Measurements from ENCODE around the gene HOXC11. TPM values are rescaled to one million over a fixed set of nuclear protein-coding genes. Genes with fewer than 3 reads are reported as not detected.

HOXC11 gene
- total RNA-seq, 2 experiments from 2014 or later: not detected

DNA sequence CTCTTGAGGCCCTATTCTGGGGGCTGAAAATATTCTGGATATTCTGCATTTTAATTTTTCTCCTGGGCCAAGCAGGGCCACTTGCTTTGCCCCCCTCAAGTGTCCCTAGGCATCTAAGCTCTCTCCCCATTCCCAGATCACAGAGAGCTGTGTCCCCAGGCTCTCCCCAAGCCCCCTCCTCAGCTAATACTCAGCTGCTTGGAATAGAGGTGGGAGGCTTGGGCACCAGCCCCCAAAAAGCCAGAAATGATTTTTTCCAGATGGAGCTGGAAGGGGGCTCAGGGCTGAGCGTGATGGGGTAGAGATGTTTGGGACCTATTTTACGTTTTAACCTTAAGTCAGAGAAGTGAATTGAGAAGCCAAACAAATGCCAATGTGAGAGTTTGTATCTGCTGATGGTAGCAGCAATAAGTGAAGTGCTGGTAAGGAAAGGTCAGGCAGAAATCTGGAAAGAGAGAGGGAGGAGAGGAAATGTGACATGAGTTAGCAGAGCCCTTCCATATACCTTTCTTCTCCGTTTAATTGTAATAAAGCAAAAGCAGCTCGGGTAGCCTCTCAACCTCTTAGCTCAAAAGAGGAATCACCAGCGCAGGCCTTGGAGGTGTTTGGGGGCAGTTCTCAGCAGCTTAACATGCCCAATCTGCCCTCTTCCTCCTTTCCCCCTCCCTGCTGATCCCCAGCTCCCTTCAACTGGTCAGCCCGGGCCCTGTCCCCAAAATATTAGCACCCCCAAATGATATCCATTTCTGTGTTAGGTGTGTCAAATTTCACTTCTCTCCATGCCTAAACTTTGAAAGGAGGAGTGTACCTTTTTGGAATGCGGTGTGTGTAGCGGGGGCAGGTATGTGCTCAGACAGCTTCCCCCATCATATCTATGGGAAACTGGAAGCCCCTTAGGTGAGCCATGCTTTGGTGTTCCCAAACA lies 50.3 kb downstream of the HOXC11 start:
- no peaks in the 10 kb centered on the region for H3K36me3 Mint-ChIP-seq
- H3K27me3 Mint-ChIP-seq: peaks cover 69% of the 10 kb centered on the region
- H3K9me3 Mint-ChIP-seq: no peaks in the 10 kb centered on the region
- no peak overlapping the region for H3K4me3 Mint-ChIP-seq
- ChIA-PET POLR2A (no interaction called here), CTCF (interaction anchor here (0.6 to 2.7 kb wide), 8 partner anchors 9 to 191 kb away, joined by 3 to 24 read pairs (median 6); partner anchors contain the start of genes HOXC5 and HOXC8)
- H3K27ac Mint-ChIP-seq: no peak overlapping the region
- DNase-seq: no peak
- H3K4me1 Mint-ChIP-seq (ENCODE audit: low read depth): peaks cover 5% of the 10 kb centered on the region
- intact Hi-C loops (cut with micrococcal nuclease): no loop called here

DNA sequence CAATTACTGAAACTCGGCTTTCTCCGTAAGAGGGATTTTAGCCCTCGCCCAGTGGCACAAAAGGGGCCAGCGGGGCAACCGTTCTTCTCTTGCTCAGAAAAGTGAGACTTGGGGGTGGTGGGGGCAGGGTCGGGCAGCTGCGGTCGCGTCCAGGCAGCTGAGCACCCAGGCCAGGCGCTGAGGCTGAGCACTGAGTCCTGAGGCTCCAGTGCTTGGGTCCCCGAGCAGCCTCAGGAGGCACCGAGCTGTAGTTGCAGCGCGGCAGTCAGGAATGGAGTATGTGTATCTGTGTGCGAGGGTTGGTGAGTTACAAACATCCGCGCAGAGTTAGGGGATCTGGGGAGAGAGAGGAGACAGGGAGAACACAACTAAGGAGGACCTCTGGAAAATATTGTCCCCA lies 51.2 kb downstream of the HOXC11 start:
- no peaks in the 10 kb centered on the region for H3K36me3 Mint-ChIP-seq
- DNase-seq: no peak
- POLR2A ChIA-PET: no interaction called here
- no peak overlapping the region for H3K27ac Mint-ChIP-seq
- CTCF ChIA-PET: interaction anchor here (1.0 to 2.7 kb wide), 6 partner anchors 8 to 190 kb away, joined by 3 to 24 read pairs (median 6); partner anchors contain the start of genes HOXC5 and HOXC8
- H3K27me3 Mint-ChIP-seq: peaks cover 71% of the 10 kb centered on the region
- peaks cover 7% of the 10 kb centered on the region for H3K4me1 Mint-ChIP-seq (ENCODE audit: low read depth)
- intact Hi-C loops (cut with micrococcal nuclease): no loop called here
- no peaks in the 10 kb centered on the region for H3K9me3 Mint-ChIP-seq
- no peak overlapping the region for H3K4me3 Mint-ChIP-seq

- ChIA-PET CTCF (interaction anchor here (1.3 to 1.6 kb wide), 4 partner anchors 40 to 181 kb away, joined by 3 to 6 read pairs (median 4); partner anchors contain the start of gene HOXC10), POLR2A (no interaction called here)
- Mint-ChIP-seq H3K27me3 (peaks cover 72% of the 10 kb centered on the region), H3K4me3 (no peak overlapping the region), H3K4me1 (ENCODE audit: low read depth) (peaks cover 11% of the 10 kb centered on the region), H3K27ac (no peak overlapping the region), H3K9me3 (no peaks in the 10 kb centered on the region), H3K36me3 (no peaks in the 10 kb centered on the region)
- no peak for DNase-seq
- intact Hi-C loops (cut with micrococcal nuclease): no loop called here
Measured at GRCh38 chr12:54024581-54025305, 51.8 kb downstream of the HOXC11 start.

GRCh38 chr12:54025499-54026405 lies 52.8 kb downstream of the HOXC11 start:
- intact Hi-C loops (cut with micrococcal nuclease): no loop called here
- Mint-ChIP-seq H3K36me3 (no peaks in the 10 kb centered on the region), H3K27me3 (peaks cover 73% of the 10 kb centered on the region), H3K4me3 (no peak overlapping the region), H3K27ac (no peak overlapping the region), H3K9me3 (no peaks in the 10 kb centered on the region), H3K4me1 (ENCODE audit: low read depth) (peaks cover 12% of the 10 kb centered on the region)
- ChIA-PET POLR2A (no interaction called here), CTCF (interaction anchor here (1.3 to 2.0 kb wide), 2 partner anchors 41 to 176 kb away, joined by 3 to 6 read pairs; partner anchors contain the start of gene HOXC10)
- DNase-seq: no peak

GRCh38 chr12:54026640-54027441 lies 53.9 kb downstream of the HOXC11 start:
- no peak overlapping the region for H3K4me3 Mint-ChIP-seq
- peaks cover 12% of the 10 kb centered on the region for H3K4me1 Mint-ChIP-seq (ENCODE audit: low read depth)
- H3K27me3 Mint-ChIP-seq: peaks cover 73% of the 10 kb centered on the region
- ChIA-PET POLR2A (no interaction called here), CTCF (interaction anchor here (0.7 to 2.0 kb wide), 4 partner anchors 18 to 187 kb away, joined by 3 to 7 read pairs (median 6); partner anchors contain the start of gene HOXC8)
- no peaks in the 10 kb centered on the region for H3K36me3 Mint-ChIP-seq
- intact Hi-C loops (cut with micrococcal nuclease): no loop called here
- DNase-seq: no peak
- H3K27ac Mint-ChIP-seq: no peak overlapping the region
- no peaks in the 10 kb centered on the region for H3K9me3 Mint-ChIP-seq

Small RNA genes lying within 50 kb of the gene (microRNA-seq; reads per million reads assigned to microRNA genes)
- not detected for gene MIR196A2 (ENCODE audit: borderline microRNAs expressed, borderline number of aligned reads, borderline replicate concordance)

Other genes with a start within 250 kb of the HOXC11 start
- 10 to 100 TPM; 21.2 to 23.7 TPM for gene CALCOCO1, start 245.7 kb upstream of the HOXC11 start, total RNA-seq
- not detected for gene CISTR, start 221.1 kb upstream of the HOXC11 start, total RNA-seq
- not detected for gene HOXC13, start 34.3 kb upstream of the HOXC11 start, total RNA-seq
- not detected for gene HOXC12, start 18.2 kb upstream of the HOXC11 start, total RNA-seq
- not detected for gene HOTAIR, start 1.8 kb downstream of the HOXC11 start, total RNA-seq
- not detected for gene HOXC10, start 12.0 kb downstream of the HOXC11 start, total RNA-seq
- not detected for gene HOXC9, start 27.0 kb downstream of the HOXC11 start, total RNA-seq
- gene HOXC8, start 35.9 kb downstream of the HOXC11 start, total RNA-seq: not detected
- not detected for gene HOXC6, start 55.3 kb downstream of the HOXC11 start, total RNA-seq
- not detected for gene HOXC5, start 59.9 kb downstream of the HOXC11 start, total RNA-seq
- under 1 TPM in 1 of 2 experiments, not detected in 1; 0.17 TPM for gene HOXC4, start 80.7 kb downstream of the HOXC11 start, total RNA-seq
- 10 to 100 TPM; 25.3 to 26.4 TPM for gene SMUG1, start 215.9 kb downstream of the HOXC11 start, total RNA-seq

Data from activated CD4-positive, alpha-beta memory T cell treated with anti-CD3 and anti-CD28 coated beads for 36 hours (primary cell).